OCI-LY1 (cell line): ENCODE results near the gene NRTN.

Source experiments
- CTCF ChIP-seq: fragments of 200-600 bp; sonication (generic), shearing (Covaris generic); IDR thresholded peaks from 2 replicates; pipeline ENCODE4 v1.5.1; 2017; ENCODE audit warnings: mild to moderate bottlenecking, antibody characterized with exemption, low read length, moderate library complexity, mixed read lengths
- EZH2 ChIP-seq: fragments of 200-600 bp; sonication (generic), shearing (Covaris generic); IDR thresholded peaks from 2 replicates; pipeline ENCODE4 v1.8.0; 2017; ENCODE audit warnings: borderline replicate concordance, mixed run types, mild to moderate bottlenecking, antibody characterized with exemption, low read length, moderate library complexity, mixed read lengths

DNA sequence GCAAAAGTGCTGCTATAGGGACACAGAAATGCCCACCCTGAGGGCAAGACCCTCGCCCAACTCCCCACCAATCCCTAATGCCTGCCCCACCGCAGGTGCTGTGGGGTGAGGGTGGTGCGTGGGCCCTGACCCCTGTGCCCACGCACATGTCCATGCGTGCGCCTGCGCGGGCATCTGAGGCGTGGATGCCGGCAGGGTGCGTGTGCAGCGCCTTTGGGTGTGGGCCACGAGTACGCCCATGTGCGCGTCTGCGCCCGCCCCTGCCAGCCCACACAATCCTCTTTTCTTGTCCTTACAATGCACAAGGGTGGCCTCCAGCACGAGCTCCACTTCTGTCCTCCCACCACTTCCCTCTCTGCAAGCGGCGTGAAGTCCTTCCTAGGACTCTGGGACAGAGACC lies 20.3 kb downstream of the NRTN start:
- TF ChIP-seq CTCF (no peak), EZH2 (no peak)
